Endothelial cell of umbilical vein (primary cell): ENCODE measurements around the gene DUS1L. TPM values are rescaled to one million over a fixed set of nuclear protein-coding genes. Genes with fewer than 3 reads are reported as not detected.

Experiments
- BruUV-seq: library from RNA; stranded (reverse); fragments of 400-500 nt; replicated peaks from 2 replicates; lab custom pipeline; 2021; lab: Mats Ljungman, UMichigan
- CTCF ChIA-PET: fragments of 300-600, 350-600 bp; sonication (Branson Sonifier 250); formaldehyde crosslinking; loops from one replicate; lab custom pipeline; 2021; ENCODE audit warnings: antibody characterized with exemption, inconsistent platforms; lab: Charles Lee
- POLR2A ChIA-PET: fragments of 300-600, 350-600 bp; sonication (Branson Sonifier 250); formaldehyde crosslinking; loops from one replicate; lab custom pipeline; 2021; ENCODE audit warnings: antibody characterized with exemption, inconsistent platforms; lab: Charles Lee
- DNase-seq: peaks from one replicate; pipeline ENCODE4 v3.0.0-alpha.2; 2011; ENCODE audit warnings: low read depth, low spot score
- FAIRE-seq: peaks from 2 replicates; lab custom pipeline; 2011; peaks lifted over from hg19 to GRCh38; lab: Jason Lieb, UNC
- H2AFZ ChIP-seq: 2 replicates; pipeline ENCODE4 v1.6.0; 2012; ENCODE audit warnings: low read depth, low read length, control low read depth, inconsistent platforms
- H3K27ac ChIP-seq: 2 replicates; pipeline ENCODE4 v1.5.1; 2011; ENCODE audit warnings: low read depth, mild to moderate bottlenecking, control low read depth, low read length, moderate library complexity; ENCODE audit not compliant: insufficient read depth
- H3K27me3 ChIP-seq, 2 experiments: 2 replicates each; pipeline versions ENCODE4 v1.6.0 to v1.6.1; 2011; ENCODE audit warnings: low read length in 2 of 2, mixed read lengths in 1 of 2; ENCODE audit not compliant: control insufficient read depth in 2 of 2, insufficient read depth in 2 of 2
- H3K36me3 ChIP-seq, 2 experiments: 2 replicates in 1 of 2; 3 replicates in 1 of 2; pipeline ENCODE4 v1.5.1; 2011; ENCODE audit warnings: low read length in 2 of 2, mild to moderate bottlenecking in 1 of 2, moderate library complexity in 1 of 2; ENCODE audit not compliant: control insufficient read depth in 2 of 2, insufficient read depth in 2 of 2; ENCODE audit errors: extremely low read depth in 1 of 2
- H3K4me1 ChIP-seq: 3 replicates; pipeline ENCODE4 v1.5.1; 2011; ENCODE audit warnings: mild to moderate bottlenecking, low read length; ENCODE audit not compliant: control insufficient read depth, insufficient read depth; ENCODE audit errors: extremely low read depth
- H3K4me2 ChIP-seq: 2 replicates; pipeline ENCODE4 v1.6.1; 2011; ENCODE audit warnings: low read length, control low read depth, mixed read lengths; ENCODE audit not compliant: insufficient read depth
- H3K4me3 ChIP-seq, 3 experiments: fragments of 200-600 bp in 1 of 3; sonication (generic), shearing (Covaris generic) in 1 of 3; replicated peaks in 1 of 3; 2 replicates each; pipeline ENCODE4 v1.5.1; 2011 to 2016; ENCODE audit warnings: control low read depth in 3 of 3, low read length in 3 of 3, mild to moderate bottlenecking in 2 of 3, inconsistent platforms in 1 of 3, low read depth in 1 of 3, moderate library complexity in 1 of 3; ENCODE audit not compliant: insufficient read depth in 1 of 3
- H3K79me2 ChIP-seq: 2 replicates; pipeline ENCODE4 v1.6.0; 2012; ENCODE audit warnings: low read length, inconsistent platforms; ENCODE audit not compliant: control insufficient read depth, insufficient read depth
- H3K9ac ChIP-seq: replicated peaks from 2 replicates; pipeline ENCODE3; 2011; ENCODE audit warnings: low read length, control low read depth; ENCODE audit not compliant: insufficient read depth; ENCODE audit errors: extremely low read depth
- H3K9me1 ChIP-seq: replicated peaks from 3 replicates; pipeline ENCODE4 v1.6.0; 2011; ENCODE audit warnings: mild to moderate bottlenecking, low read length; ENCODE audit not compliant: control insufficient read depth, insufficient read depth; ENCODE audit errors: extremely low read depth
- H3K9me3 ChIP-seq: replicated peaks from 2 replicates; pipeline ENCODE4 v1.5.1; 2012; ENCODE audit warnings: low read length, inconsistent platforms; ENCODE audit not compliant: control insufficient read depth, insufficient read depth
- H4K20me1 ChIP-seq: replicated peaks from 2 replicates; pipeline ENCODE3; 2011; ENCODE audit warnings: mild to moderate bottlenecking, low read length; ENCODE audit not compliant: control insufficient read depth, insufficient read depth; ENCODE audit errors: extremely low read depth
- CTCF ChIP-seq, 2 donors: IDR thresholded peaks; 1 replicate in 1 of 2; 2 replicates in 1 of 2; pipeline ENCODE4 v1.5.1; 2011; ENCODE audit warnings: low read length in 2 of 2, mild to moderate bottlenecking in 2 of 2, moderate library complexity in 2 of 2, control low read depth in 1 of 2, inconsistent platforms in 1 of 2, low read depth in 1 of 2; ENCODE audit not compliant: insufficient read depth in 1 of 2; ENCODE audit errors: extremely low read depth in 1 of 2
- EZH2 ChIP-seq: IDR thresholded peaks from 2 replicates; pipeline ENCODE4 v1.6.1; 2012; ENCODE audit warnings: borderline replicate concordance, low read depth, mild to moderate bottlenecking, moderate library complexity, low read length, inconsistent platforms; ENCODE audit not compliant: severe bottlenecking
- FOS ChIP-seq: IDR thresholded peaks from 2 replicates; pipeline ENCODE4 v1.6.1; 2011; ENCODE audit warnings: mild to moderate bottlenecking, low read length, moderate library complexity, borderline replicate concordance; ENCODE audit not compliant: insufficient read depth
- GATA2 ChIP-seq: IDR thresholded peaks from 2 replicates; pipeline ENCODE4 v1.7.0; 2011; ENCODE audit warnings: low read depth, mild to moderate bottlenecking, moderate library complexity, mixed read lengths, low read length; ENCODE audit not compliant: insufficient read length, insufficient read depth
- JUN ChIP-seq: IDR thresholded peaks from 2 replicates; pipeline ENCODE4 v1.6.1; 2011; ENCODE audit warnings: borderline replicate concordance, low read depth; ENCODE audit not compliant: insufficient read length, insufficient read depth
- MAX ChIP-seq: IDR thresholded peaks from 2 replicates; pipeline ENCODE4 v1.6.1; 2011; ENCODE audit not compliant: insufficient read depth, insufficient read length
- MYC ChIP-seq: IDR thresholded peaks from one replicate; pipeline ENCODE4 v1.6.1; 2011; ENCODE audit warnings: mild to moderate bottlenecking, low read depth, low read length
- POLR2A ChIP-seq: IDR thresholded peaks from 2 replicates; pipeline ENCODE4 v1.6.1; 2012; ENCODE audit warnings: low read depth, mild to moderate bottlenecking, control low read depth, low read length
- POLR2AphosphoS5 ChIP-seq: IDR thresholded peaks from 2 replicates; pipeline ENCODE4 v1.6.1; 2012; ENCODE audit warnings: low read depth, mild to moderate bottlenecking, control low read depth, low read length, moderate library complexity; ENCODE audit not compliant: insufficient read depth
- dilution Hi-C: fragments of 300-500 bp; cut with MboI; formaldehyde crosslinking; loops from one replicate; pipeline ENCODE4 v1.15.0; 2019; ENCODE audit warnings: low sequenced_read_pairs; ENCODE audit not compliant: extremely low pct_ligation_motif_present
- intact Hi-C: fragments of 100-400 bp; cut with micrococcal nuclease; formaldehyde crosslinking; loops from one replicate; pipeline ENCODE4 v1.10.0; 2022
- polyA plus RNA-seq, 4 experiments: library from polyadenylated mRNA; depleted of rRNA in 3 of 4; stranded (reverse) in 3 of 4; unstranded in 1 of 4; fragments of >200 nt; gene quantifications; 2 replicates each; pipeline versions ENCODE4 v1.2.1 to v1.2.3, GENCODE V29; 2011 to 2012; ENCODE audit warnings: missing spikeins in 1 of 4
- total RNA-seq: library from RNA; stranded (reverse); gene quantifications from 2 replicates; pipeline ENCODE4 v1.2.3, GENCODE V29; 2021

DUS1L gene
- total and polyA plus RNA-seq, 2 donors (not counting 3 experiments of a cell fraction or from before 2014, with no cell fraction given) = 60.1 to 92.9 TPM

GRCh38 chr17:82080789-82081464 is 15.3 kb upstream of the DUS1L start:
- FAIRE-seq (no peak), DNase-seq (no peak)
- ChIA-PET CTCF (no interaction called here), POLR2A (no interaction called here)
- Histone ChIP-seq H3K79me2 (peaks cover 1% of the 10 kb centered on the region), H3K27ac (no peak overlapping the region), H3K4me3 (no peak overlapping the region), H3K4me2 (no peak overlapping the region), H2AFZ (no peak overlapping the region), H3K9ac (no peak overlapping the region), H3K36me3 (peaks cover 32 to 59% of the 10 kb centered on the region in 2 experiments), H4K20me1 (no peaks in the 10 kb centered on the region), H3K9me3 (no peaks in the 10 kb centered on the region), H3K27me3 (no peaks in the 10 kb centered on the region), H3K9me1 (no peaks in the 10 kb centered on the region), H3K4me1 (no peaks in the 10 kb centered on the region)
- intact Hi-C loops (no loop called here), dilution Hi-C loops (no loop called here)
- TF ChIP-seq POLR2AphosphoS5 (no peak), EZH2 (no peak), FOS (no peak), POLR2A (no peak)
- BruUV-seq = no TSS peak

GRCh38 chr17:82080048-82080788 is 14.6 kb upstream of the DUS1L start:
- intact Hi-C loops (no loop called here), dilution Hi-C loops (no loop called here)
- no peaks in the 10 kb centered on the region for H3K9me1 ChIP-seq
- BruUV-seq = no TSS peak
- H3K27me3 ChIP-seq = no peaks in the 10 kb centered on the region
- H3K9ac ChIP-seq = no peak overlapping the region
- H3K4me2 ChIP-seq = no peak overlapping the region
- FAIRE-seq (no peak), DNase-seq (no peak)
- ChIA-PET CTCF (no interaction called here), POLR2A (no interaction called here)
- TF ChIP-seq GATA2 = no peak
- TF ChIP-seq JUN = no peak
- no peak for TF ChIP-seq POLR2A
- no peak for TF ChIP-seq FOS
- no peak for TF ChIP-seq CTCF (IDR thresholded peaks at IDR 0.05; ENCODE audit: extremely low read depth in 1 of 2, insufficient read depth in 1 of 2, low read depth in 1 of 2, low read length in 2 of 2)
- no peak for TF ChIP-seq MAX
- TF ChIP-seq EZH2 = no peak
- no peak for TF ChIP-seq MYC
- TF ChIP-seq POLR2AphosphoS5 = no peak
- no peaks in the 10 kb centered on the region for H3K79me2 ChIP-seq
- no peak overlapping the region for H3K27ac ChIP-seq
- no peaks in the 10 kb centered on the region for H3K4me1 ChIP-seq
- no peak overlapping the region for H3K4me3 ChIP-seq
- H3K36me3 ChIP-seq = peaks cover 32 to 53% of the 10 kb centered on the region in 2 experiments
- H3K9me3 ChIP-seq = no peaks in the 10 kb centered on the region
- H4K20me1 ChIP-seq = no peaks in the 10 kb centered on the region
- no peak overlapping the region for H2AFZ ChIP-seq
